Measurements from ENCODE around the gene ARF1.

Gene ARF1

GRCh38 chr1:228100822-228101613 lies 18.5 kb downstream of the ARF1 start (continued):
- peak; percentile 60; the same call in 1 of the 2 replicates for TF ChIP-seq PATZ1 (tag by site-specific recombination; IDR thresholded peaks at IDR 0.05)
- no peak for TF ChIP-seq ZNF37A (tag by site-specific recombination; IDR thresholded peaks at IDR 0.05)
- TF ChIP-seq ZNF76 (tag by site-specific recombination; IDR thresholded peaks at IDR 0.05; ENCODE audit: borderline replicate concordance, low read depth), result no peak
- TF ChIP-seq ZNF10 (tag by site-specific recombination; IDR thresholded peaks at IDR 0.05), result 0 out of 2 replicates have a peak, but pooled peaks have one; percentile 60
- TF ChIP-seq ZNF785 (tag by site-specific recombination; IDR thresholded peaks at IDR 0.05), result no peak
- no peak for TF ChIP-seq ZNF302 (tag by site-specific recombination; IDR thresholded peaks at IDR 0.05; ENCODE audit: low read depth)
- TF ChIP-seq, protein P1, sequence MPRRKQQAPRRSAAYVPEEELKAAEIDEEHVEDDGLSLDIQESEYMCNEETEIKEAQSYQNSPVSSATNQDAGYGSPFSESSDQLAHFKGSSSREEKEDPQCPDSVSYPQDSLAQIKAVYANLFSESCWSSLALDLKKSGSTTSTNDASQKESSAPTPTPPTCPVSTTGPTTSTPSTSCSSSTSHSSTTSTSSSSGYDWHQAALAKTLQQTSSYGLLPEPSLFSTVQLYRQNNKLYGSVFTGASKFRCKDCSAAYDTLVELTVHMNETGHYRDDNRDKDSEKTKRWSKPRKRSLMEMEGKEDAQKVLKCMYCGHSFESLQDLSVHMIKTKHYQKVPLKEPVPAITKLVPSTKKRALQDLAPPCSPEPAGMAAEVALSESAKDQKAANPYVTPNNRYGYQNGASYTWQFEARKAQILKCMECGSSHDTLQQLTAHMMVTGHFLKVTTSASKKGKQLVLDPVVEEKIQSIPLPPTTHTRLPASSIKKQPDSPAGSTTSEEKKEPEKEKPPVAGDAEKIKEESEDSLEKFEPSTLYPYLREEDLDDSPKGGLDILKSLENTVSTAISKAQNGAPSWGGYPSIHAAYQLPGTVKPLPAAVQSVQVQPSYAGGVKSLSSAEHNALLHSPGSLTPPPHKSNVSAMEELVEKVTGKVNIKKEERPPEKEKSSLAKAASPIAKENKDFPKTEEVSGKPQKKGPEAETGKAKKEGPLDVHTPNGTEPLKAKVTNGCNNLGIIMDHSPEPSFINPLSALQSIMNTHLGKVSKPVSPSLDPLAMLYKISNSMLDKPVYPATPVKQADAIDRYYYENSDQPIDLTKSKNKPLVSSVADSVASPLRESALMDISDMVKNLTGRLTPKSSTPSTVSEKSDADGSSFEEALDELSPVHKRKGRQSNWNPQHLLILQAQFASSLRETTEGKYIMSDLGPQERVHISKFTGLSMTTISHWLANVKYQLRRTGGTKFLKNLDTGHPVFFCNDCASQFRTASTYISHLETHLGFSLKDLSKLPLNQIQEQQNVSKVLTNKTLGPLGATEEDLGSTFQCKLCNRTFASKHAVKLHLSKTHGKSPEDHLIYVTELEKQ (tag by site-specific recombination; IDR thresholded peaks at IDR 0.05; ENCODE audit: borderline replicate concordance), result no peak
- no peak for TF ChIP-seq ZNF792 (tag by site-specific recombination; IDR thresholded peaks at IDR 0.05)
- peak; percentile 72 for TF ChIP-seq ZNF600 (tag by site-specific recombination; IDR thresholded peaks at IDR 0.05)
- no peak for TF ChIP-seq ZNF558 (tag by site-specific recombination; IDR thresholded peaks at IDR 0.05)
- no peak for TF ChIP-seq ZNF621 (tag by site-specific recombination; IDR thresholded peaks at IDR 0.05)
- TF ChIP-seq ZNF837 (tag by site-specific recombination; IDR thresholded peaks at IDR 0.05), result no peak
- TF ChIP-seq ZNF202 (tag by site-specific recombination; IDR thresholded peaks at IDR 0.05; ENCODE audit: borderline replicate concordance), result no peak
- TF ChIP-seq ZBTB20 (tag by site-specific recombination; IDR thresholded peaks at IDR 0.05), result no peak
- TF ChIP-seq ZNF211 (tag by site-specific recombination; IDR thresholded peaks at IDR 0.05; ENCODE audit: low read depth), result no peak
- TF ChIP-seq GLI2 (tag by site-specific recombination; IDR thresholded peaks at IDR 0.05; ENCODE audit: borderline replicate concordance, low read depth), result no peak

GRCh38 chr1:228101614-228101993 lies 19.1 kb downstream of the ARF1 start:
- Histone ChIP-seq H3K9me3 (ENCODE audit: control insufficient read depth, insufficient read depth, low read depth, low read length) (no peaks in the 10 kb centered on the region), H3K4me1 (ENCODE audit: control insufficient read depth, insufficient read depth, low read length) (no peaks in the 10 kb centered on the region; the same call in 1 of the 2 replicates), H3K36me3 (ENCODE audit: control insufficient read depth in 2 of 2, insufficient read depth in 1 of 2, low read length in 2 of 2) (peaks cover 6 to 68% of the 10 kb centered on the region in 2 experiments; a peak in 2 of 3 replicates), H3K27ac (ENCODE audit: extremely low read depth, low read depth, low read length) (peak overlapping the region; percentile 82), H3K4me3 (ENCODE audit: low read depth, low read length) (peak overlapping the region; percentile 88)
- TF ChIP-seq ZNF274 (IDR thresholded peaks at IDR 0.05; ENCODE audit: low read length) (no peak), ZNF274 (tag by site-specific recombination; IDR thresholded peaks at IDR 0.05; ENCODE audit: borderline replicate concordance) (no peak), EGR2 (tag by site-specific recombination; IDR thresholded peaks at IDR 0.05; ENCODE audit: low read depth) (peak; percentile 96), ZNF24 (tag by site-specific recombination; IDR thresholded peaks at IDR 0.05) (0 out of 2 replicates have a peak, but pooled peaks have one; percentile 12), ZFHX2 (tag by site-specific recombination; conservative IDR thresholded peaks at IDR 0.05) (peak; percentile 93), ZNF366 (tag by site-specific recombination; conservative IDR thresholded peaks at IDR 0.05) (0 out of 2 replicates have a peak, but pooled peaks have one; percentile 2), KLF8 (tag by site-specific recombination; IDR thresholded peaks at IDR 0.05) (peak; percentile 36), ZNF521 (tag by site-specific recombination; IDR thresholded peaks at IDR 0.05) (no peak), ZBTB48 (tag by site-specific recombination; IDR thresholded peaks at IDR 0.05) (no peak), ZBTB44 (tag by site-specific recombination; IDR thresholded peaks at IDR 0.05) (0 out of 2 replicates have a peak, but pooled peaks have one; percentile 14), KLF10 (tag by site-specific recombination; IDR thresholded peaks at IDR 0.05) (peak; percentile 92)
- POLR2A ChIA-PET, result interaction anchor here (0.6 to 1.4 kb wide), 4 partner anchors 8 to 314 kb away, joined by 3 to 6 read pairs (median 4); no protein-coding TSS in a partner anchor
- CTCF ChIA-PET, result interaction anchor here (0.8 to 4.3 kb wide), 3 partner anchors 11 to 340 kb away, joined by 3 to 20 read pairs (median 4); no protein-coding TSS in a partner anchor

Data from HEK293 (cell line).